Skeletal muscle satellite cell (primary cell): ENCODE results near the gene XRCC1.
"Not testable (repeated sequence)": the region's sequence is repeated elsewhere in the genome, so short reads cannot be mapped to it uniquely, and the experiment has no call there.

Experiments
- H3K27me3 ChIP-seq: 2 replicates; pipeline ENCODE4 v1.7.0; 2013; ENCODE audit warnings: low read length; ENCODE audit not compliant: control insufficient read depth, insufficient read depth
- H3K36me3 ChIP-seq: 2 replicates; pipeline ENCODE4 v1.7.0; 2013; ENCODE audit warnings: mild to moderate bottlenecking, control low read depth, low read length; ENCODE audit not compliant: insufficient read depth
- H3K4me1 ChIP-seq: 2 replicates; pipeline ENCODE4 v1.7.0; 2013; ENCODE audit warnings: low read length; ENCODE audit not compliant: control insufficient read depth, insufficient read depth
- H3K4me2 ChIP-seq: 2 replicates; pipeline ENCODE4 v1.7.0; 2013; ENCODE audit warnings: mild to moderate bottlenecking, low read length
- H3K4me3 ChIP-seq: 2 replicates; pipeline ENCODE4 v1.7.0; 2013; ENCODE audit warnings: low read length
- H3K9ac ChIP-seq: 2 replicates; pipeline ENCODE4 v1.7.0; 2013; ENCODE audit warnings: mild to moderate bottlenecking, low read depth, low read length, moderate library complexity
- H3K9me3 ChIP-seq: replicated peaks from 2 replicates; pipeline ENCODE4 v1.7.0; 2013; ENCODE audit warnings: mild to moderate bottlenecking, control low read depth, low read length

Gene XRCC1

GRCh38 chr19:43589678-43590077 lies 14.4 kb upstream of the XRCC1 start:
- Histone ChIP-seq H3K4me3 (no peak overlapping the region), H3K9me3 (no peaks in the 10 kb centered on the region), H3K9ac (no peak overlapping the region), H3K4me2 (no peak overlapping the region), H3K4me1 (peaks cover 10% of the 10 kb centered on the region), H3K36me3 (peaks cover 53% of the 10 kb centered on the region), H3K27me3 (no peaks in the 10 kb centered on the region)

GRCh38 chr19:43589277-43589676 lies 13.9 kb upstream of the XRCC1 start:
- no peak overlapping the region for H3K9ac ChIP-seq
- H3K36me3 ChIP-seq = peaks cover 50% of the 10 kb centered on the region
- H3K4me2 ChIP-seq = no peak overlapping the region
- no peak overlapping the region for H3K4me3 ChIP-seq
- H3K4me1 ChIP-seq = peaks cover 6% of the 10 kb centered on the region
- no peaks in the 10 kb centered on the region for H3K9me3 ChIP-seq
- H3K27me3 ChIP-seq = no peaks in the 10 kb centered on the region

- not testable (repeated sequence) for H3K4me1 ChIP-seq, H3K4me2 ChIP-seq, H3K4me3 ChIP-seq, H3K9me3 ChIP-seq, H3K27me3 ChIP-seq, H3K9ac ChIP-seq
- peaks cover 28% of the 10 kb centered on the region for H3K36me3 ChIP-seq
Measured at GRCh38 chr19:43587029-43587428, 11.7 kb upstream of the XRCC1 start.

GRCh38 chr19:43586346-43586745 lies 11.0 kb upstream of the XRCC1 start:
- Histone ChIP-seq H3K4me1 (no peaks in the 10 kb centered on the region), H3K4me3 (no peak overlapping the region), H3K9ac (no peak overlapping the region), H3K27me3 (no peaks in the 10 kb centered on the region), H3K36me3 (peaks cover 26% of the 10 kb centered on the region), H3K9me3 (no peaks in the 10 kb centered on the region), H3K4me2 (no peak overlapping the region)

- H3K4me1 ChIP-seq = no peaks in the 10 kb centered on the region
- no peaks in the 10 kb centered on the region for H3K9me3 ChIP-seq
- H3K36me3 ChIP-seq = peaks cover 14% of the 10 kb centered on the region
- H3K27me3 ChIP-seq = no peaks in the 10 kb centered on the region
- no peak overlapping the region for H3K4me2 ChIP-seq
- H3K9ac ChIP-seq = no peak overlapping the region
- no peak overlapping the region for H3K4me3 ChIP-seq
Measured at GRCh38 chr19:43584484-43584883, 9.2 kb upstream of the XRCC1 start.

GRCh38 chr19:43582495-43582894 lies 7.2 kb upstream of the XRCC1 start:
- H3K4me3 ChIP-seq = no peak overlapping the region
- no peaks in the 10 kb centered on the region for H3K9me3 ChIP-seq
- H3K27me3 ChIP-seq = peaks cover 7% of the 10 kb centered on the region
- no peak overlapping the region for H3K9ac ChIP-seq
- H3K4me2 ChIP-seq = no peak overlapping the region
- no peaks in the 10 kb centered on the region for H3K4me1 ChIP-seq
- H3K36me3 ChIP-seq = peaks cover 8% of the 10 kb centered on the region

GRCh38 chr19:43581467-43581866 lies 6.1 kb upstream of the XRCC1 start:
- no peak overlapping the region for H3K4me2 ChIP-seq
- H3K4me1 ChIP-seq = no peaks in the 10 kb centered on the region
- H3K27me3 ChIP-seq = peaks cover 7% of the 10 kb centered on the region
- no peaks in the 10 kb centered on the region for H3K9me3 ChIP-seq
- no peak overlapping the region for H3K4me3 ChIP-seq
- H3K36me3 ChIP-seq = peaks cover 7% of the 10 kb centered on the region
- no peak overlapping the region for H3K9ac ChIP-seq

GRCh38 chr19:43578787-43579186 lies 3.5 kb upstream of the XRCC1 start:
- no peaks in the 10 kb centered on the region for H3K36me3 ChIP-seq
- H3K9me3 ChIP-seq = no peaks in the 10 kb centered on the region
- peaks cover 7% of the 10 kb centered on the region for H3K27me3 ChIP-seq
- H3K4me3 ChIP-seq = no peak overlapping the region
- H3K4me2 ChIP-seq = no peak overlapping the region
- no peak overlapping the region for H3K9ac ChIP-seq
- H3K4me1 ChIP-seq = peaks cover 5% of the 10 kb centered on the region

- no peaks in the 10 kb centered on the region for H3K9me3 ChIP-seq
- H3K27me3 ChIP-seq = peaks cover 7% of the 10 kb centered on the region
- peak overlapping the region; percentile 81 for H3K4me2 ChIP-seq
- H3K4me1 ChIP-seq = peaks cover 5% of the 10 kb centered on the region
- H3K4me3 ChIP-seq = peak overlapping the region; percentile 64
- H3K36me3 ChIP-seq = peaks cover 5% of the 10 kb centered on the region
- peak overlapping the region; percentile 58 for H3K9ac ChIP-seq
Measured at GRCh38 chr19:43575955-43576878, 890 bp upstream of the XRCC1 start.

GRCh38 chr19:43574424-43575155 lies 737 bp downstream of the XRCC1 start:
- Histone ChIP-seq H3K4me1 (peaks cover 5% of the 10 kb centered on the region), H3K27me3 (peaks cover 7% of the 10 kb centered on the region), H3K9ac (peak overlapping the region; percentile 96), H3K9me3 (no peaks in the 10 kb centered on the region), H3K4me3 (peak overlapping the region; percentile 92), H3K4me2 (peak overlapping the region; percentile 89), H3K36me3 (peaks cover 5% of the 10 kb centered on the region)

- no peak overlapping the region for H3K4me2 ChIP-seq
- no peak overlapping the region for H3K4me3 ChIP-seq
- H3K9me3 ChIP-seq = no peaks in the 10 kb centered on the region
- no peaks in the 10 kb centered on the region for H3K27me3 ChIP-seq
- peaks cover 5% of the 10 kb centered on the region for H3K36me3 ChIP-seq
- H3K9ac ChIP-seq = no peak overlapping the region
- H3K4me1 ChIP-seq = peaks cover 5% of the 10 kb centered on the region
Measured at GRCh38 chr19:43572171-43572588, 3.1 kb downstream of the XRCC1 start.
